ENCODE measurements around the gene HSF5. TPM values are rescaled to one million over a fixed set of nuclear protein-coding genes. Genes with fewer than 3 reads are reported as not detected.

Gene HSF5
- total and polyA plus RNA-seq, 2 of the 13 experiments (the other 11 are each of a cell fraction or from before 2014, with no cell fraction given), result not detected

GRCh38 chr17:58409432-58409831 lies 78.8 kb downstream of the HSF5 start:
- Histone ChIP-seq H2AFZ (ENCODE audit: low read length) (no peak overlapping the region), H3K36me3 (replicated peaks in 1 of 2; ENCODE audit: control insufficient read depth in 1 of 2, insufficient read depth in 2 of 2, low read length in 2 of 2) (peaks cover 0 to 4% of the 10 kb centered on the region in 2 experiments; a peak in 4 of 5 replicates), H3K4me1 (ENCODE audit: insufficient read depth, low read length) (peaks cover 84% of the 10 kb centered on the region), H3K27ac (ENCODE audit: extremely low read length, insufficient read depth, low read length) (peak overlapping the region; percentile 27), H4K20me1 (ENCODE audit: insufficient read depth, low read length) (peaks cover 17% of the 10 kb centered on the region; the same call in 1 of the 2 replicates), H3K27me3 (ENCODE audit: control insufficient read depth in 1 of 2, insufficient read depth in 2 of 2, low read length in 2 of 2) (no peaks in the 10 kb centered on the region; a peak in 2 of 5 replicates), H3K4me3 (replicated peaks in 1 of 3; ENCODE audit: insufficient read depth in 1 of 3, low read depth in 2 of 3, low read length in 3 of 3) (peak overlapping the region; percentile 31 to 81 (median 50)), H3K9me3 (ENCODE audit: low read length) (no peaks in the 10 kb centered on the region), H3K4me2 (ENCODE audit: low read depth, low read length) (peak overlapping the region; percentile 87), H3K79me2 (ENCODE audit: insufficient read depth, low read length) (peaks cover 98% of the 10 kb centered on the region), H3K9ac (ENCODE audit: insufficient read depth, low read depth, low read length) (peak overlapping the region; percentile 35; the same call in 1 of the 2 replicates)
- WGBS (ENCODE audit: low lambda C conversion rate), result 63% methylated on average over 5 of the region's 5 CpGs
- no TSS peak for BruUV-seq (replicated peaks)
- in situ Hi-C loops (cut with HindIII; ENCODE audit: extremely low pct_ligation_motif_present, low pct_unique_long_range_greater_than_20kb), result no loop called here
- ChIA-PET POLR2A (interaction anchor here (0.8 to 2.9 kb wide), 5 partner anchors 15 to 83 kb away, joined by 3 to 18 read pairs (median 5); partner anchors contain the start of gene SUPT4H1), CTCF (ENCODE audit: low intra/inter-chr PET ratio, low total read pairs) (no interaction called here)
- TF ChIP-seq ZBTB38 (CRISPR knock-in tag; IDR thresholded peaks at IDR 0.05) (0 out of 2 replicates have a peak, but pooled peaks have one; percentile 39), ZNF264 (CRISPR knock-in tag; IDR thresholded peaks at IDR 0.05) (no peak), ZNF276 (CRISPR knock-in tag; IDR thresholded peaks at IDR 0.05; ENCODE audit: low read depth) (no peak), ZNF598 (CRISPR knock-in tag; IDR thresholded peaks at IDR 0.05; ENCODE audit: borderline replicate concordance) (0 out of 2 replicates have a peak, but pooled peaks have one; percentile 33), ZNF770 (CRISPR knock-in tag; IDR thresholded peaks at IDR 0.05) (peak; percentile 88), ASH2L (IDR thresholded peaks at IDR 0.05; ENCODE audit: insufficient read length, low read depth, low read length) (no peak), YEATS2 (CRISPR knock-in tag; IDR thresholded peaks at IDR 0.05; ENCODE audit: borderline replicate concordance) (no peak), RBM22 (optimal IDR thresholded peaks at IDR 0.05; ENCODE audit: low read length) (peak; percentile 87), NFIB (CRISPR knock-in tag; IDR thresholded peaks at IDR 0.05; ENCODE audit: borderline replicate concordance) (no peak), SMYD3 (CRISPR knock-in tag; IDR thresholded peaks at IDR 0.05) (no peak), AGO2 (optimal IDR thresholded peaks at IDR 0.05; ENCODE audit: low read depth, low read length) (peak; percentile 23), RBFOX2 (IDR thresholded peaks at IDR 0.05; ENCODE audit: low read depth, low read length) (0 out of 2 replicates have a peak, but pooled peaks have one; percentile 17), TCF7 (IDR thresholded peaks at IDR 0.05; ENCODE audit: low read depth) (no peak), ZFAT (CRISPR knock-in tag; conservative IDR thresholded peaks at IDR 0.05) (no peak)
- ATAC-seq (no peak), FAIRE-seq (no peak), DNase-seq (ENCODE audit: low spot score) (no peak)
- intact Hi-C loops (cut with micrococcal nuclease; ENCODE audit: unreplicated experiment), result no loop called here

All from HepG2 (cell line).